Amniotic epithelial cell (primary cell): ENCODE results near the gene MCF2L2.

Experiments used
- DNase-seq: peaks from one replicate; pipeline ENCODE4 v3.0.0-alpha.2; 2010; ENCODE audit warnings: low read depth

The MCF2L2 gene

DNA sequence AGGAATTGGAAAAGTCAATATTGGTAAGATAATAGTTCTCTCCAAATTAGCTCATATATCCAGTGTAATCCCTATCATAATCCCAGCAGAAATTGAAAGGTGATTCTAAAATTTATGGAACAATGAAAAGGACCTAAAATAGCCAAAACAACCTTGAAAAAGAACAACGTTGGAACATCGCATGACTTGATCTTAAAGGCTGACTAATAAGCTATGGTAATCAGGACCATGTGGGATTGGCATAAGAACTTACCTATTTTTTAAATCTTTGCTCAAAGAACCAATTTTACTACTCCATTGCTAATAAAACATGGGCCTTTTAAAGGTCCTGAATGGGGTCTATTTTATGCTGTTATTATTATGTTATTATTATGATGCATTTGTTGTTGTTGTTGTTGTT is 134.5 kb downstream of the MCF2L2 start:
- DNase-seq = no peak

DNA sequence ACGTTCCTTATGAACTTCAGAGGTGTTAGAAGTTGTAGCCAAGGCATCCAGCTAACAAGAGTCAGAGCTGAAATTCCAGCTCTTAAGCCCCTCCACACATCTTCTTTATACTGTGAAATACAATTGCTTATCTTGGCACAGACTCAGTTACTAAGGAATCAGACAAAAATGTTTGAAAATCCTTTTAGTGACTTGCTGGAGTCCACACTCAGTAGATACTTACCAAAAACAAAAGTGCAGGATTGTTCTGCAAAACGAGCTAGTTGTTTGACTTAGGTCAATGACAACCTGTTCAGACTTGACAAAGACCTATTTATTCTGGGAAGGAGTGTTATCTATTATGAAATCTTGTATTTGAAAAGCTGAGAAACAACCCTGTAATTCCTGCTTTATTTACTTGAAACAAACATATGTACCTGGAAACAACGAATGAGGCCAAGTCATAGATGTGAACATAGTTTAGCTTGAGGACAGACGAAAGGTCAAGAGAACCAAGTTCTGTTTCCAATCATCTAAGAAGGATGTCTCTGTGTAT is 136.9 kb downstream of the MCF2L2 start:
- DNase-seq = no peak

DNA sequence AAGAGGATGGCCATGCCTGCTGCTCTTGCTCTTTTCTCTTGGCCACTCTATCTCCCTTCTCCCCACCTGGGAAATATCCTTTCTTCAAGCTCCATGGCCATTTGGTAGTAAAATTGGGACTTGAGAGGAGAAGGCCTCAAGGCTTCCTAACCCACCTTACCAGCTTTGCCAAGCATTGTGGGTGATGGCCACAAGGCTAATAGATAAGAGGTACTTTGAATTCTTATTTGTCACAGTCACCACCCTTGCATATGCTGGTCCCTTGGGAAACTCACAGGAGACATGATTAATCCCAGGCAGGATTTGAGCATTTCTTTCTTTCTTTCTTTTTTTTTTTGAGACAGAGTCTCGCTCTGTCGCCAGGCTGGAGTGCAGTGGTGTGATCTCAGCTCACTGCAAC is 138.2 kb downstream of the MCF2L2 start:
- DNase-seq = no peak

DNA sequence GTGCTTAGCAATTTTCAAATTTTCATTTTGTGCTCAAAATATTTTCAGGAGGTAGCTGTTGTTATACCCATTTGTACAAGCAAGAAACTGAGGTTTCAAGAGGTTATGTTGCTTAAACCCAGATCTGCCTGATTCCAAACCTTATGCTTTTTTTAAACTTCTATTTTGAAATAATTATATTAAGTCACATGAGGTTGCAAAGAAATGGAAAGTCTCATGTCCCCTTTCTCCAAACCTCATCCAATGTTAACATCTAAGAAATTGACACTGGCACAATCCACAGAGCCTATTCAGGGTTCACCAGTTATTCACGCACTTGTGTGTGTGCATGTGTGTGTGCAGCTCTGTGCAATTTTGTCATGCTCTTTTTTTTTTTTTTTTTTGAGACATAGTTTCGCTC is 140.3 kb downstream of the MCF2L2 start:
- DNase-seq = no peak

DNA sequence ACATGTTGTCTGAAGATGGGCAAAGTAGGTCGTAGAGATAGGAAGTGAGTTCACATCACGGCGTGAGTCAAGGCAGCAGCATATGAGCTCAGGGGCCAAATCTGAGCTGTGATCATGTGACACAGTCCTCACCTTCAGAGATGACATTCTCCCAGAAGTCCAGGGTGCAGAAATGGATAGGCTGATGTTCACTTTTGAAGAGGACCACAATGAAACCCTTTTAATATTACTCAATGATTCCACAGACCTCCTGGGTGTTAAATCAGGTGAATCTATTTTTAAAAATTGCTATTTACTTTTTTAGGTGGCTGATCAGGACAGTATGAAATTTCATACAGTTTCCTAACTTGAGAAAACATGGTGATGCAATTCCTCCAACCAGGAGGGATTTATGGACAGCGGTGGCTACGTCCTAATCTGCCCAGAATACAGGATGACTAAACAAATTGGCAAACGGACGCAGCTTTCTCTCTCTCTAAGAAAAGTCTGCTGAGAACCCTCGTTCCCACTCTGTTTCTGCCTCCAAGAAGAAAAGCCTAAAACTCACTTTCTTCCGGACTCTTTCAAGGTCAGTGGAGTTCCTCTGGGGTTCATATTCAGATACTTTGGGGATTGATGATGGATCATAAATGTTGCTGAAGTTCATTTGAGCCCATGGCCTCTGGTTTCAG is 141.0 kb downstream of the MCF2L2 start:
- DNase-seq = peak; percentile 98

DNA sequence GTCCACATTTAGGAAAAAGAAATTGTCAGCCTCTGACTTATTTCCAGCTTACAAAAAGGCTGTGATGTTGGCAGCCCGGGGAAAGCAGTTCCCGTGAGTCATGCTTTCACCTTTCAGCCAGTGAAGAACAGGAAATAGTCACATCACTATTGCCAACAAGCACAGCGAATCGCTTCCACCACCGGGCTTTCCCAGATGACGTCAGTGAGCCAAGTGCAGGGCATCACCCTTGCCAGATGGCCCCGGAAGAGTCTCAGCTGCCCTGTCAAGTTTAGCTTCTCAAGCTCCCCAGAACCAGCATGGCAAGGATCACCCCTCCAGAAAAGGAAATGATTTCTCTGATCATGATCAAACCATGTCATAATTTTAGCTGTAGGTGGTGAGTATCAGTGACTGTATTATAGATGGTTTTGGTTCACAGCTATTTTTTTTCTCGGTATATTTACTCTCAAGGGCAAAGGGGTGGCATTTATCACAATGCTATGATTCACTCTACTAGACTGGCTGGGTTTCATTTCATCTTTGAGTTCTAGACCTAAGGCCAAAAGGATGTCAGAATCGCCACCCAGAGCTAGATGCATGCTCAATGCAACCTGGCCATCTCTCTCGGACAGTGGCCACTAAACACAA is 142.5 kb downstream of the MCF2L2 start:
- DNase-seq = peak; percentile 98

DNA sequence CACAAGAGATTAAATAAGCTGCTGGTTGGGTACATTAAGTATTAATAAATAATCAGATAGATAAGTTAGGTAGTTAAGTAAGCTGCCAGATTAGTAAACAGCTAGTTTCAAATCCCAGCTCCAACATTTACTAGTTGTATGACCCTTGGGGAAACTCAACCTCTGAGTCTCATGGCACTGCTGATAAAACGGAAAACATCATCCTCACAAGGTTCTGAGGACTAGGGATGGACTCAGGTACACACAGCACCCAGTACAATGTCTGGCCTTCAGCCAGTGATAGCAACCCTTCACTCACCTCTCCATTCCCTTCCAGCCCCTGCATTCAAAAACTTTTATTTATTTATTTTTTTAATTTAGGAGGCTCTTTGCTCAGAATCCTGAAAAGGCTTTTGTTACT is 143.1 kb downstream of the MCF2L2 start:
- no peak for DNase-seq

DNA sequence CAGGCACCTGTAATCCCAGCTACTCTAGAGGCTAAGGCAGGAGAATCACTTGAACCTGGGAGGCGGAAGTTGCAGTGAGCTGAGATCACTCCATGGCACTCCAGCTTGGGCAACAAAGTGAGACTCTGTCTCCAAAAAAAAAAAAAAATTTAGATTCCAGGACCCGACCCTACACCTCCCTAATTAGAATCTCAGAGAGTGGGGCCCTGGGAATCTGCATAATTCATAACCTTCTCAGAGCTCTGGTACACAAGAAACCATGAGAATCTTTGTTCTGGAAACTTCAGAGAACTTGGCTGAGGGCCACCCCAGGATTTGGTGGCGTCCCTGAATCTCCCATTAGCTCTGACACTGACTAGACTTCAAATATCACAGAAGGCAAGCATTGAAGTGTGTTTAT is 143.8 kb downstream of the MCF2L2 start:
- DNase-seq = no peak

DNA sequence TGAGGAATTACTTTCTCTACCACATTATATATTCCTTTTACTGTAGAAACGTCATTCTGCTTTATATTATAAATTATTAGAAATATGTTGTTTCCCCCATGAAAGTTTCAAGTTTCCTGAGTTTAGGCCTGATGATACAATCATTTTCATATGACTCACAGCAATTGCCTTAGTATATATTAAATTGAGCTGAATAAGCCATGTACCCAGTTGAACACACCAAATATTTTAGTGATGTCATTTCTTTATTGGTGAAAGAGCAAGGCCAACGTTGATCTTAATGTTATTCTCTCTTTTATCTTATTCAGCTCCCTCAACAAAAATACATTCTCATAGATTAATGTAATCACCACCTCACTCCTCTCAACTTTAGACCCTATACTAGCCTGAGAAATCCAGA is 144.5 kb downstream of the MCF2L2 start:
- no peak for DNase-seq

DNA sequence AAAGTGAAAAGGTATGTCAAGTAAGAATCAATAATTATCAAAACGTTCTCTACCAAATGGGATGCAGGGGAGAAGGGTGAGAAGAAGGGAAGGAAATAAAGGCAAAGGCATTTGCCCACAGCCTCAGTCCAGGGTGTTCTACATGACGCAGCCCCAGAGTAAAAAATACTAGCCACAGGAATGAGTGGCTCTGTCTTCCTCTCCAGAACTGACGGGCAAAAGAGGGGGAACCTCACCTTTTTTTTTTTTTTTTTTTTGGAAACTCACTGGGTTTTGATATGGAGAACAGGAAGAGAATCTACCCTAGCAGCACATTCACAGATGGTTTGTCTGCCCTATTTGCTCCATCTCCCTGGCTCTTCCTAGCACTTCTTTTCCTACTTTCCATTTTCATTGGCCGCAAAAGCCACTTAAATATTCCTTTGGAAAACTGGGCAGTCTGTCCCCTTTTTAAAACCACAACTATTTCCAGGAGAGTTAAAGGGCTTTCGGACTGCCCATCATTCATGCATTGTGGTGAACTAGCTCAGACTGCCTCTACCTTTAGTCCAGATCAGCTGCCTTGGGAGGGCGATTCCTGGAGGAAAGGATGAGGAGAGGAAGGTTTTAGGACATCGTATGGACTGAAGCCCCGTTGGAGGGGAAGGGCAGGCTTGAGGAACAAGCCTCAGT is 147.2 kb downstream of the MCF2L2 start:
- DNase-seq = no peak

DNA sequence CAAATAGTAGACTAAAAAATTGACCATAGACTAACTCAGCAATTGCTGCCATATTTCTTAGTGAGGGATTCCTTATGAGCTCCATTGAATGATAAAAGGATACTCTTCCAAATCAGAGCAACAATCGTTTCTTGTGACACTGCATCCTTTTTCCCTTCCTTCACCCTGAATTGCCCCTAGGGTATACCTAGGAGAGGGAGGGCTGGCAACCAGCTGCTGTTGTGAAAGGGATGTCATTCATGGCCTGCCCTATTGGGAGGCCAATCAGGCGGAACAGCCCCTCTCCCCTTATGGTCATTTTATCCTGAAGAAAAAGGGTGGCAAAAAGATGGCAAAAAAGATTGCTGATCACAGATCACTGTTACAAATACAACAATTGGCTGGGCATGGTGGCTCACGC is 149.0 kb downstream of the MCF2L2 start:
- no peak for DNase-seq

DNA sequence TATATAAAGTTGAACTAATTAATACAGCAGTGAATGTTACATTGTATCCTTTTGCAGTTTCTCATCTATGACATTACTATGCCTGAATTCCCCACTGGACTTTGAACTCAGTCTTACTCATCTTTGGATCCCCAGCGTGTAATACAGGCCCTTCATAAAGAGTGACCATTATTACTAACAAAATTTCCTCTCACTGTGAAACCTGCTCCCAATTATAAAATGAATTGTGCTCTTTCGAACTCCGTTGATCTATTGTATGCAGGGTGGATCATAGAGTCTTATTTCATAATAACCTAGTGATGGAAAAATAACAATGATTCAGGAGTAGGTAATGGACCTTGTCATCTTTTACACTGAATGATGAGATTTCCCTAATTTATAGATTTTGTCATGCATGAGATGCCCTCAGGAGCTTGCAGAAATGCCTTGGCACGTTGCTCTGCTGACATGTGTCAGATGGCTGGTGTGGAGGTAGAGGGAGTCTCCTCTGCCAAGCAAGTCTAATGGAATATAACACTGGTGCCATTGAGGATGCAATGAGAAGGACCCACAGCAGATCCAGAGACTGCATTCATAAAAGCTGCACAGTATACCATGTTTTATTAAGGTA is 149.8 kb downstream of the MCF2L2 start:
- no peak for DNase-seq

DNA sequence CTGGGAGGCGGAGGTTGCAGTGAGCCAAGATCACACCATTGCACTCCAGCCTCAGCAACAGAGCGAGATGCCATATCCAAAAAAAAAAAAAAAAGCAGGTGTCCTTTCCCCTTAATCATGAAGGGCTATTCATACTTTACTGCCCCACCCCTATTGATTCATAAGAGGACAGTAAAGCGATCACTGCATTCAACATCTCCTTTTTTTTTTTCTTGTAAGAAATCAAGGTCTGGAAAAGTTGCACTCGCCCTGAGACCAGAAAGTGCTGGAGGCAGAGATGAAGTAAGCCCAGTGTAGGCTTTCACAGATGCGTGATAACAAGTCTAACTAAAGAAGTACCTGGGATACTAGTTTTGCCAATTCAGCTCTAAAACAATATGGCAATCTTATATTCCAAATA is 151.2 kb downstream of the MCF2L2 start:
- no peak for DNase-seq

DNA sequence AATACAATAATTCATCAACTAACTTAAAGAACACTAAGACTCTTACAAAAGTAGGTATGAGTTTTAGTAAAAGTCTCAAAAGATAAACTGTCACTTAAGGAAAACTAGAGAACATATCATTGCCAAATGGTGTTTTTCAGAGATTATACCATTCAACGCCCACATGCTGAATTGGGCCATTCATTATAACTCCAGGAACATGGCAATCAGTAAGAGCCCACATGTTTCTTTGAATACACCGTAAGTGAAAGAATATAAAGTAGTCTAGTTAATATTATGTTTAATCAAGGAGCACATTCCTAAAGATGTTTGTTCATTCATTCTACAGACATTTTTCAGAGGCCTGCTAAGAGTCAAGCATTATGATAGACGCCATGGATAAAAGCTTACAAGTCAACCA is 152.5 kb downstream of the MCF2L2 start:
- DNase-seq = no peak

DNA sequence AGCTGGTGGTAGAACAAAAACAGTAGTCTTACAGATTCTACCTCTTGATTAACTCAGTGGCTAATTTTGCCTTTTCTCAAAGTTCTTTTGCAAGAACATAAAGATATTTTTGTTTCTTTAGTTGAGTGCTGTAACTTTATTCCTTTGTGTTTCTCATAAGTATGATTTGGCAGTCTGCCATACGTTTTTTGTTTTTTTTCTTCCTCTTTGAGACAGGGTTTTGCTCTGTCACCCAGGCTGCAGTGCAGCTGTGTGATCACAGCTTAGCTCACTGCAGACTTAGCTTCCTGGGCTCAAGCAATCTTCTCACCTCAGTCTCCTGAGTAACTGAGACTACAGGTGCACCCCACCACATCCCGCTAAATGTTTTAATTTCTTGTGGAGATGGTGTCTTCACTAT is 153.0 kb downstream of the MCF2L2 start:
- DNase-seq = peak; percentile 49

DNA sequence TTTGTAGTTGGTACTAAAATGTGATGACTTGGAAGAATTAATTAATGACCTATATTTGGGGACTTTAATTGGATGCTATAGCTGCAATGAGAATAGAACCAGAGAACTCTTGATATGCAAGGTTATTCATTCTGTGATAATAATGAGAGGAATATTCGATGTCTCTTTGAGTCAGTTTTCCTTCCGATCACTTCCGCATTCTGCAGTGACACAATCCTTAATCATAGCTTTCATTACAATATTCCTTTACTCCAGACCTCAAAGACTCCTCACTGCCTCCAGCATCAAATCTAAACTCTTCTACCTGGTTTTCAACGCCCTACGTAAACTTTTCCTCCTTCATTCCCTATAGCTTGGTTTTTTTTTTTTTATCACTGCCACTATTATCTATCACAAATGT is 153.8 kb downstream of the MCF2L2 start:
- no peak for DNase-seq

DNA sequence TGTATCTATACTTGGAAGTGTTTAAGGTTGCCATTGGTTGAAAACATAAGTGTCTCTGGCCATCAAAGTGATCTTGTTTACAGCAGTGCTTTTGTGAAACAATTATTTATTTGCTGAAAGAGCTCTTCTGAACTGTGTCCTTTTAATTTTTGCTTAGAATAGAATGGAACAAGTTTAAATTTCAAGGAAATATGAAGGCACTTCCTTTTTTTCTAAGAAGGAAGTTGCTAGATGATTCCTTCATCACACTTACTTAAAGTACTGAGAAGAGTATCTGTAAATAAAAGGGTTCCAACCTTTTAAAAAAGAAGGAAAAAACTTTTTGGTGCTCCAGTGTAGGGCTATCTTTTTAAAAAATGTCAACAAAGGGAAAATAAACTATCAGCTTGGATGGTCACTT is 155.6 kb downstream of the MCF2L2 start:
- DNase-seq = no peak

DNA sequence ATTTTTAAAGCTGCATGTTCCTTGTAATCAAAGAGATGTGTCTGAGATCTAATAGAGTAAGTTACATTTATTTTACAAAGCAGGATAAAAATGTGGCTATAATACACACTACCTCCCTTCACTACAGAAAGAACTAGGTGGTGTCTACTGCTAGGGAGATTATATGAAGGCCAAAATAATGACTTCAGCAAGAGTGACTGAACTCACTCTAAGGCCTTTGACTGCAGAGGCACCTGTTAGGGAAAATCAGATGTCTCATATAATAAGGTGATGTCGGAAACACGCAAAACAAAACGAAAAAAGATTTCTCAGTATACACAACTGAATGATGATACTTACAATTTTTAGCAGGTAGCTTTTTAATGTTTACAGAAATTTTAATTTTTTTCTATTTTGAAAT is 156.3 kb downstream of the MCF2L2 start:
- DNase-seq = no peak

DNA sequence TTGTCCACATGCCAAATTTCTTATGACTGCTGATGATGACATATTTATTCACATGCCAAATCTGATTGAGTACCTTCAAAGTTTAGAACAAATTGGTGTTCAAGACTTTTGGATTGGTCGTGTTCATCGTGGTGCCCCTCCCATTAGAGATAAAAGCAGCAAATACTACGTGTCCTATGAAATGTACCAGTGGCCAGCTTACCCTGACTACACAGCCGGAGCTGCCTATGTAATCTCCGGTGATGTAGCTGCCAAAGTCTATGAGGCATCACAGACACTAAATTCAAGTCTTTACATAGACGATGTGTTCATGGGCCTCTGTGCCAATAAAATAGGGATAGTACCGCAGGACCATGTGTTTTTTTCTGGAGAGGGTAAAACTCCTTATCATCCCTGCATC is 158.1 kb downstream of the MCF2L2 start:
- no peak for DNase-seq

DNA sequence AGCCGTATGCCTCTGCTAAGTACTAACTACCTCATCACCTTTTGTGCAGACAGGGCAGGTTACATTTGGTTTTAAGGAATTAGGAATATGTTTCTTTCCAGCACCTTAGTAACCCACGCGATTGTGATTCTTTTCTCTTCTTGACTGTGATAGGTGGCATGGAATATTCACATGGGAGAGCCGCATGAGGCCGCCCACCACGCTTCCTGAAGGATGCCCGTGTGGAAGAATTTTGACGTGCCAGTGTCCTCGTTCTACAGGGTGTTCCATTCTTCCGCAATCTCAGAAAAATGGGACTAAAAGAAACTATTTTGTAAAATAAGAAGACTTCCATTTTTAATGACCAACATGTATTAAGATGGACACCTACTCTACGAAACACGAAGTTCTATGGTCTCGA is 159.1 kb downstream of the MCF2L2 start:
- DNase-seq = no peak

DNA sequence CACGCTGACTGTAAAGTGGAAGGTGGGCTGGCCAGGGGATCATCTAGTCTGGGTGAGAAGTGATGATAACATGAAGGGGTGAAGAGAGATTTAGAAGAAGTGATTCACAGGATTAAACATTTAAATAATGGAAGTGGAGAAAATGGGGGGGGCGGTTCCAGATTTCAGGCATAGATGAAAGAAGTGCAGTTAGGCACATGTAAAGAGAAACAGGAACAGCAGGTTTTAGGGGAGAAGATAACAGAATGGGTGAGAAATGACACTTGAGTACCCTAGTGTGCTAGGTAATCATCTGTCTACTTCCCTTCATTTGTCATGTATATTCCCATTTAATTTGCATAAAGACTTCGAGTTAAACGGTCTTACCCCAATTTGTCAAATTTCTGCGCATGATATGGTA is 160.1 kb downstream of the MCF2L2 start:
- no peak for DNase-seq

DNA sequence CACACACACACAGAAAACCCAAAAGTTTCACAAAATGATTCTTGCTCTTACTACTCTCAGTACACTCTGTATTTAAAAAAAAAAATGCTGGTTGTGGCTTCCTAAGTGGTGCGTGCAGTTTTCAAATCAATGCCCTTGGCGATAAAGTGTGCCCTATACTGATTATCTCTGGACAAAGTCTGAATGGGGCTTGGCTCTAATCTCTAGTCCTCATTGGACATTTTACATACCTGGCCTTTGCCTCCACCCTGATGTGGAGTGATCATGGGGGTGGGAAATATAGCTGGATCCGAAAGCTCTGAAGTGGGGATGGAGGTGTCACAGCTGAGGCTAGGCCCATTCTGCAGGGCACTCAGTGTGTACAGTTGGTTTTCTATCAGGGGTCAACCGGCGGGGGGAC is 161.3 kb downstream of the MCF2L2 start:
- DNase-seq = no peak

DNA sequence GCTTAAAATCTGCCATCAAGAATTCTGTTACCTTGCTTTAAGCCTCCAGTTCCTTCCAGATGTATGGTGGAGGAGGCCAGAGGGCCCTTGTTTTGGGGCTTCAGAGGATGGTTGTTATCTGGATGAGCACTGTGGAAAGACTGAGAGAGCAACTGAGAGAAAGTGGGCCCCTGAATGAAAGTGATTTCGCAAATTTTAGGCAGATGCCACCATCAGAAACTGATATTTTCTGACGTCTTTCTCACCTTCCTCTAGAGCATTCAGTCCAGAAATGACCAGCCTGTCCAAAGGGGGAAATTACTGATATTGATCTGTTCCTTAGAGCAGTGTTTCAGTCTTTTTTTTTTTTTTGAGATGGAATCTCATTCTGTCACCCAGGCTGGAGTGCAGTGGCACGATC is 162.0 kb downstream of the MCF2L2 start:
- no peak for DNase-seq
